Sigmoid colon (tissue), 3 donors: ENCODE data around the gene URB1.

Source experiments
- CTCF ChIP-seq, 4 experiments: fragments of 450-650 bp in 3 of 4; fragments of 200-600 bp in 1 of 4; IDR thresholded peaks; one replicate each; pipeline ENCODE4 v1.5.1; 2016 to 2019; ENCODE audit warnings: antibody characterized with exemption in 4 of 4, mild to moderate bottlenecking in 3 of 4, moderate library complexity in 2 of 4
- POLR2A ChIP-seq, 2 donors: fragments of 450-650 bp; IDR thresholded peaks; one replicate each; pipeline ENCODE4 v1.6.1; 2016; ENCODE audit warnings: antibody characterized with exemption in 2 of 2, mild to moderate bottlenecking in 2 of 2, moderate library complexity in 2 of 2

DNA sequence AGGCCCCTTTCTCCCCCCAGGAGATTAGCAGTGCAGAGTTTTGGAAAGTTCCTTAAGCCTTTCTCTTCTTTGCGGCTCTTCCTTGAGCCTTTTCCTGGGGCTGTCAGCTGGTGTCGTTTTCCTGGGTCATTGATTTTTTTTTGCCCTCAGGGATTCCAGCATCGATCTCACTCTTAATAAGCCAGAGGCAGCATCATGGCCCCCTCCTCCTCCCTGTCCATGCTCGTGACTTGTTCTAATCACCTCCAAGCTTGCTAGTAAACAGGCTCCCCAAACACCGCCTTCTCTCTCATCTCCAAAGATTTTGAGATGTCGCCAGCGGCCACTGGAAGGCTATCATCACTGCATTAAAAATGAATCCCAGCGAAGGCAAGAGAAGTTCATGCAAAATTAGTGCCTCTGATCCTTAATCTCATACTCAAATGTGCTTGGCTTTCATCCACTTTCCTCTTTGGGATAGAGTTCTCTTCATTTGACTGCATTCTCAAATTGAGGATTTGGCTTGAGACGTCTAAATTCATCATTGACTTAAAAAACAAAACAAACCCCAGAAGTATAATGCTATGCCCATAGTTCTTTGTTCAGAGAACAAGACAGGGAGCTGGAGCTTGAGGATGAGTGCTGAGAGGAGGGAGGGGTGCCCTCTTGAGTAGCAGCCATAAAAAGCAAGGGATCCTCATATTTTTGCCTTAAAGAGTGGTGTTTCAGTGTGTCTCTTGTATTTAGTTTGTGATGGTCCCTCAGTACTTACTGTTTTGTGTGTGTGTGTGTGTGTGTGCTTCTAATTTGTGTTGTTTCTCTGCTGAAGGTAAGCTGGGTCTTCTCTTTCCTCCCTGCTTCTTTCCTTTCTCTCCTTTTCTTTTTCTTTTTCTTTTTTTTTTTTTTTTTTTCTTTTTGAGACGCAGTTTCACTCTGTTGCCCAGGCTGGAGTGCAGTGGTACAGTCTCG is 22.9 kb upstream of the URB1 start:
- TF ChIP-seq POLR2A (IDR thresholded peaks at IDR 0.05) = no peak
- TF ChIP-seq CTCF (IDR thresholded peaks at IDR 0.05) = no peak
